HG02571 (cell line): ENCODE results near the gene OR2H2.
A peak's percentile ranks its signal among the peaks of the same experiment; 100 is the strongest.

ENCODE experiments used
- ATAC-seq: cut with Tn5 transposase; IDR thresholded peaks from one replicate; pipeline ENCODE4 v1.9.1; 2021; ENCODE audit warnings: mild to moderate bottlenecking, moderate library complexity; ENCODE audit not compliant: unreplicated experiment

OR2H2 gene

GRCh38 chr6:29628419-29629281 is 43.7 kb downstream of the OR2H2 start:
- no peak for ATAC-seq

- no peak for ATAC-seq
Measured at GRCh38 chr6:29629571-29629970, 44.6 kb downstream of the OR2H2 start.

DNA sequence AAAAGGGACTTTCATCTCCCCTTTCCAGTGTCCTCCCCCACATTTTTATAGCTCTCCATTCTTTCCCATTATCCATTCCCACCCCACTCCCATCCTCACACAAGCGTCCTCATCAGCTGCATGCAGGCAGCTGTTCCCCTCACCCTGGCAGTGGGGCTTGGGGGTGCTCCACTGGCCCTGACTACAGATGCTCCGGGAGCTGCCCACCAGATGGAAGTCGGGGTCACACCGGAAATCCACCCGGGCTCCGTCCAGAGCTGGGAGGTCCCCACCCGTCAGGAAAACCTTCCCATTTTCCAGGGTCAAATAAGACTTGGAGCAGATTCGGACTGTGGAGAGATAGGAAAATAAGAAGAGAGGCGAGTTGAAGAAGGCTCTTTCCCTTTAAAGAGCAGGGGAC is 45.4 kb downstream of the OR2H2 start:
- no peak for ATAC-seq

- ATAC-seq: no peak
Measured at GRCh38 chr6:29631209-29631810, 46.4 kb downstream of the OR2H2 start.

DNA sequence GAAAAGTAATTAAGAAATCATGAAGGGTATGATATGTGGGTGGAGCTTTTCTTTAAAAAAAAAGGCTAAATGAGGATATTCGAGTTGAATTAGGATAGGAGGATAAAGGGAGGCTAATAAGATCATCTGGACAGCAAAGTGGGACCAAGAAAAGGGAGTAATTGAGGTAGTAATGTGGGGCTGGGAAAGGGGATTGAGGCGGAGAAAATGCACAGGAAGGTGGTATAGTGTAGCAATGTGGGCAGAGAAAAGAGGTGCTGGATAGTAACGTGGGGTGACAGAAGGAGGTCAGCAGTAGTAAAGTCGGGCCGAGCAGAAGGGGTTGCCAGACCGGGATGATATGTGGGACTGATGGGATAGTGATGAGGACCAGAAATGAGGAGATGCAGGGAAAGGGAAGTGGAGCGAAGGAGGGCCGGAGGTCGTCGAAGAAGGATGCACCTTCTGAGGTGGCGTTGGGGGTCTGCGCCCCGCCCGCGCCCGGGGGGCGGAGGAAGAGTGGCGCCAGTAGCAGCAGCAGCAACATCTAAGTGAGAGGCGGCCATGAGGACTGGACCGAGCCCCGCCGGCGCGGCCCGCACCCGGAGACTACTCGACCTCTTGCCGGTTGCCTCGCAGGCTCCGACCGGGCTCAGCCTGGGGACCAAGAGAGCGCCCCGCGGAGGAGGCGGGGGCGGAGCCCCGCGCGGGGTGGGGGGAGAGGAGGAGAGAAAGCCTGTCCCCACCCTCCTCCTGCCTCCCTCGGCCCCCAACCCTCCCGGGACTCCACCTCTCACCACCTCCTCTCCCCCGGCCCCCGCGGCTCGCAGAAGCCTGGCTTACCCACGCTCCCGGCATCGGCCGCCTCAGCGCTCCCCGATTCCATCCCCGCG is 47.2 kb downstream of the OR2H2 start:
- ATAC-seq: peak; percentile 20

GRCh38 chr6:29632789-29633533 is 48.0 kb downstream of the OR2H2 start, which contains the start of gene GABBR1:
Gene GABBR1, minus strand, starts transcription at chr6:29633183. Its CDS starts 798 bp downstream, at chr6:29632385.
- ATAC-seq: peak; percentile 56

- ATAC-seq: no peak
Measured at GRCh38 chr6:29633534-29633905, 48.6 kb downstream of the OR2H2 start.

DNA sequence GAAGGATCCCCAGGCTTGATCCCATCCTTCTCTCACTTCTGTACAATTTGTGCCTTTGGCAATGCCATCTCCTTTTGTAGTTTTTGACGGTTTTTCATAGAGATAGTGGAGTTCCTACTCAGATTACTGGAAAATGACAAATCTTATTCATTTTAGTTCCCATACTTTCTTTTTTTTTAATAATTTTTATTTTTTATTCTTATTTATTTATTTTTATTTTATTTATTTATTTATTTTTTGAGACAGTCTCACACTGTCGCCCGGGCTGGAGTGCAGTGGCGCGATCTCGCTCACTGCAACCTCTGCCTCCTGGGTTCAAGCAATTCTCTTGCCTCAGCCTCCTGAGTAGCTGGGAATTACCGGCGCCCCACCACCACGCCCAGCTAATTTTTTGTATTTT is 52.3 kb downstream of the OR2H2 start:
- ATAC-seq: no peak
